OCI-LY1 (cell line): Measurements from ENCODE around the gene GNAT1.

Experiments used
- H2AFZ ChIP-seq: fragments of 200-600 bp; sonication (generic), shearing (Covaris generic); 2 replicates; pipeline ENCODE4 v1.6.0; 2014; ENCODE audit warnings: antibody characterized with exemption, mild to moderate bottlenecking, low read length
- H3F3A ChIP-seq: fragments of 200-600 bp; sonication (generic), shearing (Covaris generic); 2 replicates; pipeline ENCODE4 v1.6.0; 2014; ENCODE audit warnings: mild to moderate bottlenecking, antibody characterized with exemption, low read length, moderate library complexity; ENCODE audit not compliant: insufficient read depth
- H3K27ac ChIP-seq: fragments of 200-600 bp; sonication (generic); 2 replicates; pipeline ENCODE4 v1.5.1; 2014; ENCODE audit warnings: low read length, mixed run types, mild to moderate bottlenecking, low read depth; ENCODE audit not compliant: poor library complexity, severe bottlenecking
- H3K27me3 ChIP-seq: fragments of 200-600 bp; sonication (generic); 2 replicates; pipeline ENCODE4 v1.6.0; 2014; ENCODE audit warnings: antibody characterized with exemption, mild to moderate bottlenecking, low read length, moderate library complexity; ENCODE audit not compliant: insufficient read depth
- H3K36me3 ChIP-seq: fragments of 200-600 bp; sonication (generic); 2 replicates; pipeline ENCODE4 v1.6.1; 2014; ENCODE audit warnings: mild to moderate bottlenecking, antibody characterized with exemption, low read length, moderate library complexity, mixed read lengths; ENCODE audit not compliant: insufficient read depth
- H3K4me1 ChIP-seq: fragments of 200-600 bp; sonication (generic); 2 replicates; pipeline ENCODE4 v1.5.1; 2014; ENCODE audit warnings: mild to moderate bottlenecking, low read length, moderate library complexity; ENCODE audit not compliant: insufficient read depth, severe bottlenecking
- H3K4me2 ChIP-seq: fragments of 200-600 bp; sonication (generic), shearing (Covaris generic); 2 replicates; pipeline ENCODE4 v1.6.1; 2014; ENCODE audit warnings: low read length
- H3K4me3 ChIP-seq: fragments of 200-600 bp; sonication (generic); 2 replicates; pipeline ENCODE4 v1.5.1; 2014; ENCODE audit warnings: low read length, low read depth, mild to moderate bottlenecking, mixed read lengths; ENCODE audit not compliant: poor library complexity, severe bottlenecking
- H3K79me2 ChIP-seq: fragments of 200-600 bp; shearing (Covaris generic); 2 replicates; pipeline ENCODE4 v1.6.1; 2016; ENCODE audit warnings: mixed run types, low read length, mixed read lengths; ENCODE audit not compliant: insufficient read depth
- H3K9ac ChIP-seq: fragments of 200-600 bp; sonication (generic), shearing (Covaris generic); 2 replicates; pipeline ENCODE4 v1.6.1; 2014; ENCODE audit warnings: mild to moderate bottlenecking, low read length, mixed read lengths
- H3K9me2 ChIP-seq: fragments of 200-600 bp; sonication (generic), shearing (Covaris generic); 2 replicates; pipeline ENCODE4 v1.6.1; 2014; ENCODE audit warnings: low read depth, mild to moderate bottlenecking, low read length, mixed read lengths
- H3K9me3 ChIP-seq: fragments of 200-600 bp; shearing (Covaris generic); 2 replicates; pipeline ENCODE4 v1.6.1; 2014; ENCODE audit warnings: low read length, mixed read lengths
- H4K20me1 ChIP-seq: fragments of 200-600 bp; sonication (generic), shearing (Covaris generic); 2 replicates; pipeline ENCODE4 v1.6.0; 2016; ENCODE audit warnings: mild to moderate bottlenecking, low read length; ENCODE audit not compliant: insufficient read depth
- EZH2 ChIP-seq: fragments of 200-600 bp; sonication (generic), shearing (Covaris generic); IDR thresholded peaks from 2 replicates; pipeline ENCODE4 v1.8.0; 2017; ENCODE audit warnings: borderline replicate concordance, mixed run types, mild to moderate bottlenecking, antibody characterized with exemption, low read length, moderate library complexity, mixed read lengths
- TF ChIP-seq, protein P1 (sequence below): fragments of 200-600 bp; sonication (generic), shearing (Covaris generic); IDR thresholded peaks from 2 replicates; pipeline ENCODE4 v1.5.1; 2017; ENCODE audit warnings: mild to moderate bottlenecking, antibody characterized with exemption, low read length, moderate library complexity, mixed read lengths

GNAT1 gene

DNA sequence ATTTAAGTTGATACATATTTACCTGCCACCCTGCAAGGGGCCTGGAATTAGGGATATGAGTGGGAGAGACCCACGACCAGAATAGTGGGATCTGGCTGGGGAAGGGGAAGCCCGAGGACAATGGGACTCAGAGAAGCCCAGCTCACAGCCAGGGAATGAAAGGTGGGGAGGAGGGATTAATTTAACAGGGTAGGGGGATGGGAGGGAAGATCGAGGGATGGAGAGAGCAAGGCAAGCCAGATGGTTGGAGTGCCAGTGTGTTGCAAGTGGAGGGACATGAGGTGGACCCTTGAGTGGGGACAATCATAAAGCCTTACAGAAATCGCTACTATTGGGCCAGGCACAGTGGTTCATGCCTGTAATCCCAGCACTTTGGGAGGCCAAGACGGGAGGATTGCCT, 40.2 kb downstream of the GNAT1 start:
- H3K27me3 ChIP-seq = no peaks in the 10 kb centered on the region
- no peak overlapping the region for H3K4me2 ChIP-seq
- no peak for TF ChIP-seq EZH2
- TF ChIP-seq, protein P1, sequence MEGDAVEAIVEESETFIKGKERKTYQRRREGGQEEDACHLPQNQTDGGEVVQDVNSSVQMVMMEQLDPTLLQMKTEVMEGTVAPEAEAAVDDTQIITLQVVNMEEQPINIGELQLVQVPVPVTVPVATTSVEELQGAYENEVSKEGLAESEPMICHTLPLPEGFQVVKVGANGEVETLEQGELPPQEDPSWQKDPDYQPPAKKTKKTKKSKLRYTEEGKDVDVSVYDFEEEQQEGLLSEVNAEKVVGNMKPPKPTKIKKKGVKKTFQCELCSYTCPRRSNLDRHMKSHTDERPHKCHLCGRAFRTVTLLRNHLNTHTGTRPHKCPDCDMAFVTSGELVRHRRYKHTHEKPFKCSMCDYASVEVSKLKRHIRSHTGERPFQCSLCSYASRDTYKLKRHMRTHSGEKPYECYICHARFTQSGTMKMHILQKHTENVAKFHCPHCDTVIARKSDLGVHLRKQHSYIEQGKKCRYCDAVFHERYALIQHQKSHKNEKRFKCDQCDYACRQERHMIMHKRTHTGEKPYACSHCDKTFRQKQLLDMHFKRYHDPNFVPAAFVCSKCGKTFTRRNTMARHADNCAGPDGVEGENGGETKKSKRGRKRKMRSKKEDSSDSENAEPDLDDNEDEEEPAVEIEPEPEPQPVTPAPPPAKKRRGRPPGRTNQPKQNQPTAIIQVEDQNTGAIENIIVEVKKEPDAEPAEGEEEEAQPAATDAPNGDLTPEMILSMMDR = no peak
- no peak overlapping the region for H3K9ac ChIP-seq
- H3K27ac ChIP-seq = no peak overlapping the region
- peaks cover 35% of the 10 kb centered on the region for H3K4me1 ChIP-seq
- no peaks in the 10 kb centered on the region for H3K9me2 ChIP-seq
- H3K9me3 ChIP-seq = no peaks in the 10 kb centered on the region
- H2AFZ ChIP-seq = no peak overlapping the region
- no peak overlapping the region for H3K4me3 ChIP-seq
- H3K79me2 ChIP-seq = peaks cover 4% of the 10 kb centered on the region
- no peaks in the 10 kb centered on the region for H4K20me1 ChIP-seq
- no peaks in the 10 kb centered on the region for H3F3A ChIP-seq
- H3K36me3 ChIP-seq = no peaks in the 10 kb centered on the region

DNA sequence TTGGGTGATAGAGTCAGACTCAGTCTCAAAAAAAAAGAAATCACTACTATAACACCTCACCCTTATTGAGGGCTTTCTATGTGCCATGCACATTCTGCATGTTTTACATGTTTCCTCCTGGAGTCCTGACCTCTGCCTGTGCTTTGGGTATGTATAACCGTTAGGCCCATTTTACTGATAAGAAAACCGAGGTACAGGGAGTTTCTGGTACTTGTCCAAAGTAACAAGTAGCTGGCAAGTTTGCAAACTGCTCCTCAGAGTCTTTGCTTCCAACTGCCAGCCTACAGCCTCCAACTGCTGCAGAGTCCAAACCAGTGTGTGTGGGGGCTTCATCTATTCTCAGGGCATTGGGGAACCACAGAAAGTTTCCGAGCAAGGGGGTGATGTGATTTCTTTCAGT, 40.9 kb downstream of the GNAT1 start:
- Histone ChIP-seq H3K4me2 (no peak overlapping the region), H3K27ac (no peak overlapping the region), H4K20me1 (no peaks in the 10 kb centered on the region), H3F3A (no peaks in the 10 kb centered on the region), H3K9me2 (no peaks in the 10 kb centered on the region), H3K4me3 (no peak overlapping the region), H3K9ac (no peak overlapping the region), H3K79me2 (peaks cover 11% of the 10 kb centered on the region), H3K27me3 (no peaks in the 10 kb centered on the region), H3K36me3 (no peaks in the 10 kb centered on the region), H2AFZ (no peak overlapping the region), H3K9me3 (no peaks in the 10 kb centered on the region), H3K4me1 (peaks cover 30% of the 10 kb centered on the region)
- TF ChIP-seq EZH2 = no peak
- TF ChIP-seq, protein P1 = no peak

DNA sequence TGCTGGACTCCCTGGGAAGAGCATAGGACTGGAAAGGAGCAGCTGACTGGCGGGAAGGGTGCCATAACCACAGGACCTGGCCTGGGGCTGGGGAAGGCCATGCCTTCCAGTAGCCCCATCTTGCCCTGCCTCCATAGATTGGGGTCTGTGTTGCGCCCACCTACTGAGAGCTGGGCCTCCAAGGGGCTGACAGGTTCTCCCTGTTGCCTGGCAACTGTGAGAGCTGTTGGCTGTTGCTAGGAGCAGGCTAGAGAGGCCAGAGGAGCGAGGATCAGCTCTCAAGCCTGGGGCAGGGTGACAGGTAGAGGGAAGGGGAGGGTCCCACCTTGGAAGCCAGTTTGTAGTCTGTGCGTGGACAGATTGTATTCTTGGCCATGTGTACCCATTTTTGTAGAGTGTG, 41.8 kb downstream of the GNAT1 start:
- no peaks in the 10 kb centered on the region for H4K20me1 ChIP-seq

More for the DNA sequence above, 41.8 kb downstream of the GNAT1 start:
- no peak for TF ChIP-seq EZH2
- TF ChIP-seq, protein P1 = no peak
- H3K27ac ChIP-seq = no peak overlapping the region
- H3K4me1 ChIP-seq = peaks cover 27% of the 10 kb centered on the region
- H3K36me3 ChIP-seq = no peaks in the 10 kb centered on the region
- H3K27me3 ChIP-seq = no peaks in the 10 kb centered on the region
- no peak overlapping the region for H3K4me2 ChIP-seq
- peaks cover 11% of the 10 kb centered on the region for H3K79me2 ChIP-seq
- no peaks in the 10 kb centered on the region for H3F3A ChIP-seq
- H2AFZ ChIP-seq = no peak overlapping the region
- H3K9ac ChIP-seq = no peak overlapping the region
- no peaks in the 10 kb centered on the region for H3K9me2 ChIP-seq
- no peak overlapping the region for H3K4me3 ChIP-seq
- no peaks in the 10 kb centered on the region for H3K9me3 ChIP-seq
